Urinary bladder (tissue), 4 donors: ENCODE measurements around the gene LGI4. TPM values are rescaled to one million over a fixed set of nuclear protein-coding genes. Genes with fewer than 3 reads are reported as not detected.
"Not testable (repeated sequence)": the region's sequence is repeated elsewhere in the genome, so short reads cannot be mapped to it uniquely, and the experiment has no call there.

Experiments
- DNase-seq: peaks from one replicate; pipeline ENCODE4 v3.0.0-alpha.2; 2015; ENCODE audit errors: extremely low spot score
- H3K27ac ChIP-seq: one replicate; pipeline ENCODE4 v1.5.1; 2013; ENCODE audit warnings: low read depth, mild to moderate bottlenecking, moderate library complexity
- H3K36me3 ChIP-seq: one replicate; pipeline ENCODE4 v1.6.1; 2013; ENCODE audit warnings: mild to moderate bottlenecking, moderate library complexity; ENCODE audit not compliant: insufficient read depth
- H3K4me1 ChIP-seq: one replicate; pipeline ENCODE4 v1.6.1; 2013; ENCODE audit warnings: mild to moderate bottlenecking, moderate library complexity; ENCODE audit not compliant: insufficient read depth
- H3K4me3 ChIP-seq: one replicate; pipeline ENCODE4 v1.5.1; 2013; ENCODE audit warnings: low read depth, low read length
- WGBS: extraction: QIAGEN DNeasy Blood & Tissue Kit; methylation state at CpG from one replicate; pipeline ENCODE4 v1.1.7; 2013; 5-methylcytosine and 5-hydroxymethylcytosine counted together
- polyA plus RNA-seq: library from polyadenylated mRNA; stranded (reverse); fragments of 200-250 nt; gene quantifications from one replicate; pipeline ENCODE4 v1.2.3, GENCODE V29; 2013
- total RNA-seq: library from RNA; depleted of rRNA; stranded (reverse); fragments of >200 nt; gene quantifications from one replicate; pipeline ENCODE4 v1.2.3, GENCODE V29; 2014
- donor health status: healthy with polysubstance abuse.
- donor health status: healthy.

The LGI4 gene
- total and polyA plus RNA-seq, 2 donors, result 5.9 to 48.4 TPM

DNA sequence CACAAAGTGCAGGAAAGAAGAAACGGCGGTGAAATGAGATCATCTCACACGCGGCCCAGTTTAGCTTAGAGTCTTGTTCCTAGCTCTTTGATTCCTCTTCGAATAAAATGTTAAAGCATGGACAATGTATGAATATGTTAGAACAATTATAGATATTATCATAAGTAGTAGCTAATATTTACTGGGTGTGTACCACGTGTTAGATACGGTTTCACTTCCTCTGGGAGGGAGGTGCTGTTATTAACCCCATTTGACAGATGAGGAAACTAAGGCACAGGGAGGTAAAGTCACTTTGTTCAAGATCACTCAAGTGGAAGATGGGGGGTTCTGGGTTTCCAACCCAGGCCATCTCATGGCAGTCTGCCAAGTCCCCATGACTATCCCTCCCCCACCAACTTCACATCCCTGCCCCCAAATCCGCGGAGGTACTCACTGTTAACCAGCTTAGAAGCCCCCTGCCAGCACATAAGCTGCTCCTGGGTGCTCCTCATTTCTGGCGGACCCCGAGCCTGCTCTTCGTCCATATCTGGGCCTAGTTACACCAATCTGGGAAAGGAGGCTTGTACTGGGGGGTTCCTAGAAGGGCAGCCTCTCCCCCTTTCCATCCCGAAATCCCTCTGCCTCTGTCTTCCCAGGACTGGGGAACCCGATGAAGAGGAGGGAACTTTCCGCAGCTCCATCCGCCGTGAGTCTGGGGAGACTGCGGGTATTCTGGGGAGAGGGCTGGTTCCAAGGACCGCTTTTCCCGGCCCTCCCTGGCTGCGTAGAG is 7.2 kb upstream of the LGI4 start:
- DNase-seq, result no peak
- H3K27ac ChIP-seq, result no peak overlapping the region
- no peaks in the 10 kb centered on the region for H3K4me1 ChIP-seq
- H3K4me3 ChIP-seq, result no peak overlapping the region
- 47% methylated on average over 21 of the region's 21 CpGs for WGBS
- no peaks in the 10 kb centered on the region for H3K36me3 ChIP-seq

DNA sequence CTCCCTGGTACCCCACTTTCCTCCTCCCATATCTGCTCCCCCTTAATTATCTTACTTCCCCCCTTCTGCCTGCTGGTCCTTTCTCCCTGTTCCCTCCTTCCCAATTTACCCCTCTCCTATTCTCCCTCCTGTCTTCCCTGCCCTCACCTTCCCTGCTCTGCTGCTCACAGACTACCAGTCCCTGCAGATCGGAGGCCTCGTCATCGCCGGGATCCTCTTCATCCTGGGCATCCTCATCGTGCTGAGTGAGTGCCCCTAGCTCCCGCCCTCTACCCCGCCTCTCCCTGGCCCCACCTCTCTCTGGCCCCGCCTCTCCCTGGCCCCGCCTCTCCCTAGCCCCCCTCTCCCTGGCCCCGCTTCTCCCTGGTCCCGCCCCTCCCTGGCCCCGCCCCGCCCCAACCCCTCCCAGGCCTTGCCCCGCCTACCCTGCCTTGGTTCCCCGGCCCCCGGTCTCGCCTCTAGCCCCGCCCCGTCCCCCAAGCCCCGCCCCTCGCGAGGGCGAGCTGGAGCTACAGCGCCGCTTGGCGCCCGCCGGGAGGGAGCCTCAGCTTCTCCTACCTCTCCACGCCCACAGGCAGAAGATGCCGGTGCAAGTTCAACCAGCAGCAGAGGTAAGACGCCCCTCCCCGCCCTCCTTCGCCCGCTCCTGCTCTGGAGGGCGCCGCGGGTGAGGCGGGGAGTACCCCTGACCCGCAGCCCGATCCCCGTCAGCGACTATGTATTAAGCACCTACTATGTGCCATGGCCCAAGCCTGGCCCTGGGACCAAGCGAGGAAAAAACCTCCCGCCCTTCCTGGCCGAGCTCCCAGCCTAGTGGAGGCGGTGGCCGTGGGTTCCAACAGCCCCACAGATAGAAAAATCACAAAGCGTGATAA is 6.3 kb upstream of the LGI4 start:
- no peak for DNase-seq
- no peak overlapping the region for H3K27ac ChIP-seq
- WGBS, result 7% methylated on average over 48 of the region's 48 CpGs
- peak overlapping the region; percentile 8 for H3K4me3 ChIP-seq
- no peaks in the 10 kb centered on the region for H3K4me1 ChIP-seq
- H3K36me3 ChIP-seq, result no peaks in the 10 kb centered on the region

GRCh38 chr19:35140207-35140961 is 5.5 kb upstream of the LGI4 start:
- Histone ChIP-seq H3K27ac (peak overlapping the region; percentile 69), H3K4me3 (peak overlapping the region; percentile 8), H3K36me3 (no peaks in the 10 kb centered on the region), H3K4me1 (no peaks in the 10 kb centered on the region)
- 55% methylated on average over 12 of the region's 12 CpGs for WGBS
- DNase-seq, result no peak

- no peaks in the 10 kb centered on the region for H3K4me1 ChIP-seq
- peak within 1 kb of the TSS; percentile 17 for H3K4me3 ChIP-seq
- H3K27ac ChIP-seq, result peak within 1 kb of the TSS; percentile 69
- H3K36me3 ChIP-seq, result no peaks in the 10 kb centered on the region
- no peak for DNase-seq
- WGBS, result 32% methylated on average over 18 of the region's 18 CpGs
Measured at GRCh38 chr19:35138305-35138892, 3.5 kb upstream of the LGI4 start, which contains the start of gene FXYD1. FXYD1 (plus strand) TSS chr19:35138824; CDS start chr19:35140080, 1,256 bp downstream.

DNA sequence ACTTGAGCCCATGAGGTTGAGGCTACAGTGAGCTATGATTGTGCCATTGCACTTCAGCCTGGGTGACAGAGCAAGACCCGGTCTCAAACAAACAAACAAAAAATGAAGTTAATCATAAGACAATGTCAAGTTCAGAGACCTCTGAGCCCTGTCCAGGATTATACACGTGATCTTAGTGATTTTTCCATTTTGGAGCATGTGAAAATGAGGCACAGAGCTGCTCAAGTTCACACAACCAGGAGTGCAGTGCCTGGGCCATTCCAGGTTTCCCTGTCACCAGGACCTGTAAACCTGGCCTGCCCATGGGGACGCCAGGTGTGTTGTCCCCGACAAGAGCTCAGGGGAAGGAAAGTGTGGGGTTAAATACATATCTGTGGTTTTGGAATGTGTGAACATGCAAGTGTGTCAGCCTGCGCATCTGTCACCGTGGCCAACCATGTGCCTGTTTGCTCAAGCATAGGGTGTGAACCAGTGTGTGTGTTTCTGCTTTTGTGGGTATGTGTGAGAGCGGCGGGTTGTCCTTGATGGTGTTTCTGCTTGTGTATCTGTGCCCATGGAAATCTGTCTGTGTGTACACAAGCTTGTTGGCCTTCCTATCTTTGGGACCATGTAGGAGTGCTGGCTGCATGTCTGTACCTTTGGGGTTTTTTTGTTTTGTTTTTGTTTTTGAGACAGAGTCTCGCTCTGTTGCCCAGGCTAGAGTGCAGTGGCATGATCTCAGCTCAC is 2.3 kb upstream of the LGI4 start:
- Histone ChIP-seq H3K27ac (no peak overlapping the region), H3K4me1 (no peaks in the 10 kb centered on the region), H3K4me3 (no peak overlapping the region), H3K36me3 (no peaks in the 10 kb centered on the region)
- no peak for DNase-seq
- 73% methylated on average over 9 of the region's 9 CpGs for WGBS

DNA sequence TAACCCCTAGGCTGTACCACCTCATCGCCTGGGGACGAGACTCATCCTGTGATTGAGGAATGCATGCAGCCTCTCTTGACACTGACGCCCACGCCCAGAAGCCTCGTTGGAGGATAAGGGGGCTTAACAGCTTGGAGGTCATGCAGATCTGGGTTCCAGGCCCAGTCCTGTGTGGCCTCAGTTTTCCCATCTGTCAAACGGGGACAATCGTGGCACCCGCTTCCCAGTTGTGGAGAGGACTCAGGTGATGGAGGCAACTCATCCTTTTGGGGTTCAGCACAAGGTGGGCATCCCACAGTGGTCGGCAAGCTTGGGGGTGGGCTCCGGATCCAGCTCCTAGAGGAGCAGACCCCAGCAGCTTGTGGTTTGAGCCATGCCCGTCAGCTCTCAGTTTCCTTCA is 1.4 kb upstream of the LGI4 start:
- no peaks in the 10 kb centered on the region for H3K4me1 ChIP-seq
- no peak overlapping the region for H3K27ac ChIP-seq
- no peak for DNase-seq
- 75% methylated on average over 11 of the region's 11 CpGs for WGBS
- no peaks in the 10 kb centered on the region for H3K36me3 ChIP-seq
- H3K4me3 ChIP-seq, result no peak overlapping the region

DNA sequence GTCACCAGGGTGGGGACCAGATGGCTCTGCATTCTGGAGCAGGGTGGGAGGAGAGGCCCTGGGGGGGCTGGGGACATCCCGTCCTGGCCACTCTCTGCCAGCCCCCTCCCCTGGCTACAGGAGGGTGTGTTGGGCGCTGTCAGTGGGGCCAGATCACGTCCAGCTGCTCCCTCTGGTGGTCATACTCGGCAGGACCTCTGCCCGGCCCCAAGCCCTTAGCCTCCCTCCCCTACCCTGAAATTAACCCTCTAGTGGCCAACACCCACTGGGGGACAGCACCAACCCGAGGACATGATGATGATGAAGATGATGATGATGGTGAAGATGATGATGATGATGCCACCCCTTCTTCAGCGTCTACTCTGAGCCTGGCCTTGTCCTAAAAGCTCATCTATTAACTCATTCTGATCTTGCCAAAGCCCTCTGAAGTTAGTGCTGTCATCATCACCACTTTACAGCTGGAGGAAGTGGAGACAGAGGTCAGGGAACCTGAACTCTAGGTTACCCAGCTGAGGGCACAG is 590 bp upstream of the LGI4 start:
- WGBS, result 0% methylated on average over 7 of the region's 7 CpGs
- no peak overlapping the region for H3K27ac ChIP-seq
- no peaks in the 10 kb centered on the region for H3K4me1 ChIP-seq
- no peaks in the 10 kb centered on the region for H3K36me3 ChIP-seq
- no peak for DNase-seq
- no peak overlapping the region for H3K4me3 ChIP-seq

GRCh38 chr19:35133826-35134225 is 1.0 kb downstream of the LGI4 start:
- Histone ChIP-seq H3K27ac (no peak overlapping the region), H3K4me3 (peak overlapping the region; percentile 4), H3K4me1 (no peaks in the 10 kb centered on the region), H3K36me3 (no peaks in the 10 kb centered on the region)
- WGBS, result 83% methylated on average over 11 of the region's 11 CpGs
- DNase-seq, result no peak

DNA sequence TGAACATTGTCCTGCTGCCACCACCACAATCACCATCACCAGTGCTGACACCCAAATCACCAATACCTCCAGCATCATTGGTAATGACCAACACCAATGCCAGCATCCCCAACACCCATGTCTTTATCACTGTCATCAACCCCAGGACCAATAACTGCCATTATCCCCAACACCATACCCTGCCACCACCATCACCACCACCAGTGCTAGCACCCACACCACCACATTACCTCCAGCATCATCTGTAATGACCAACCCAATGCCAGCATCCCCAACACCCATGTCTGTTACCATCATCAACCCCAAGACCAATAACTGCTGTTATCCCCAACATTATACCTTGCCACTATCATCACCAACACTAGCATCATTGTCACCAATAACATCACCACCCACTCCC is 2.6 kb downstream of the LGI4 start:
- Histone ChIP-seq H3K36me3 (no peaks in the 10 kb centered on the region), H3K4me1 (no peaks in the 10 kb centered on the region), H3K4me3 (no peak overlapping the region), H3K27ac (no peak overlapping the region)
- no peak for DNase-seq

GRCh38 chr19:35130761-35131720 is 3.8 kb downstream of the LGI4 start:
- WGBS, result 77% methylated on average over 31 of the region's 31 CpGs
- no peak overlapping the region for H3K27ac ChIP-seq

GRCh38 chr19:35129724-35130274 is 5.1 kb downstream of the LGI4 start:
- not testable (repeated sequence) for H3K4me1 ChIP-seq, H3K4me3 ChIP-seq, H3K27ac ChIP-seq, H3K36me3 ChIP-seq, DNase-seq
- 46% methylated on average over 14 of the region's 14 CpGs for WGBS

More at GRCh38 chr19:35130761-35131720, 3.8 kb downstream of the LGI4 start:
- no peaks in the 10 kb centered on the region for H3K4me1 ChIP-seq
- no peak for DNase-seq
- H3K36me3 ChIP-seq, result no peaks in the 10 kb centered on the region
- no peak overlapping the region for H3K4me3 ChIP-seq
